ENCODE data around the gene VAX1. TPM values are rescaled to one million over a fixed set of nuclear protein-coding genes. Genes with fewer than 3 reads are reported as not detected.

VAX1 gene
- total and polyA plus RNA-seq, 8 donors, result not detected

GRCh38 chr10:117167789-117168674 lies 30.0 kb upstream of the VAX1 start:
- H3K27me3 ChIP-seq, result peaks cover 17 to 100% (median 88%) of the 10 kb centered on the region in 3 donors
- DNase-seq, result peak; percentile 68 to 87
- 2 to 9% (median 5%) methylated on average over 37 to 75 of the region's 75 CpGs for WGBS, 5 donors
- TF ChIP-seq POLR2AphosphoS5 (IDR thresholded peaks at IDR 0.05) (no peak), CTCF (IDR thresholded peaks at IDR 0.05) (peak in 5 of 7 experiments; percentile 61 to 91 (median 84))
- no peak overlapping the region for H3K27ac ChIP-seq
- H3K4me1 ChIP-seq, result peaks cover 18 to 48% (median 42%) of the 10 kb centered on the region in 4 donors
- peak overlapping the region in 3 of 4 donors; percentile 7 to 41 (median 33) for H3K4me3 ChIP-seq
- no peaks in the 10 kb centered on the region for H3K9me3 ChIP-seq
- no peaks in the 10 kb centered on the region for H3K36me3 ChIP-seq
- intact Hi-C loops (cut with DNase I; ENCODE audit: low total_unique reads), result no loop called here

GRCh38 chr10:117167346-117167788 lies 29.3 kb upstream of the VAX1 start:
- intact Hi-C loops (cut with DNase I; ENCODE audit: low total_unique reads), result no loop called here
- WGBS, 5 donors, result 13 to 21% (median 15%) methylated on average over 20 to 21 of the region's 21 CpGs
- Histone ChIP-seq H3K4me1 (peaks cover 24 to 55% (median 48%) of the 10 kb centered on the region in 4 donors), H3K4me3 (peak overlapping the region in 1 of 4 donors; percentile 41), H3K36me3 (no peaks in the 10 kb centered on the region), H3K27ac (no peak overlapping the region), H3K9me3 (no peaks in the 10 kb centered on the region), H3K27me3 (peaks cover 21 to 100% (median 90%) of the 10 kb centered on the region in 3 donors)
- no peak for DNase-seq
- TF ChIP-seq POLR2AphosphoS5 (IDR thresholded peaks at IDR 0.05) (no peak), EP300 (IDR thresholded peaks at IDR 0.05) (no peak), POLR2A (IDR thresholded peaks at IDR 0.05) (no peak)

GRCh38 chr10:117166418-117167345 lies 28.6 kb upstream of the VAX1 start:
- Histone ChIP-seq H3K4me3 (no peak overlapping the region), H3K9me3 (no peaks in the 10 kb centered on the region), H3K27me3 (peaks cover 22 to 100% (median 92%) of the 10 kb centered on the region in 3 donors), H3K36me3 (no peaks in the 10 kb centered on the region), H3K27ac (no peak overlapping the region), H3K4me1 (peaks cover 24 to 58% (median 51%) of the 10 kb centered on the region in 4 donors)
- peak in 1 of 2 donors; percentile 21 for DNase-seq
- intact Hi-C loops (cut with DNase I; ENCODE audit: low total_unique reads), result no loop called here
- no peak for TF ChIP-seq POLR2AphosphoS5 (IDR thresholded peaks at IDR 0.05)
- TF ChIP-seq CTCF (IDR thresholded peaks at IDR 0.05), result no peak
- WGBS, 5 donors, result 9 to 17% (median 10%) methylated on average over 33 to 41 of the region's 41 CpGs

- TF ChIP-seq POLR2A (IDR thresholded peaks at IDR 0.05) (no peak), CTCF (IDR thresholded peaks at IDR 0.05) (peak in 3 of 7 experiments; percentile 28 to 40 (median 36)), POLR2AphosphoS5 (IDR thresholded peaks at IDR 0.05) (no peak), EP300 (IDR thresholded peaks at IDR 0.05) (no peak)
- 2 to 6% (median 4%) methylated on average over 29 to 51 of the region's 51 CpGs for WGBS, 5 donors
- intact Hi-C loops (cut with DNase I; ENCODE audit: low total_unique reads), result no loop called here
- no peak overlapping the region for H3K27ac ChIP-seq
- H3K27me3 ChIP-seq, result peaks cover 31 to 100% (median 99%) of the 10 kb centered on the region in 3 donors
- peak in 1 of 2 donors; percentile 77 for DNase-seq
- H3K9me3 ChIP-seq, result no peaks in the 10 kb centered on the region
- no peaks in the 10 kb centered on the region for H3K36me3 ChIP-seq
- H3K4me3 ChIP-seq, result peak overlapping the region; percentile 13 to 46 (median 29)
- H3K4me1 ChIP-seq, result peaks cover 24 to 58% (median 51%) of the 10 kb centered on the region in 4 donors
Observed at GRCh38 chr10:117165538-117166417, 27.7 kb upstream of the VAX1 start.
